HEK293 (cell line): ENCODE measurements around the gene EPB41L2.

Experiments
- CTCF ChIA-PET: fragments of 350-600 bp; formaldehyde crosslinking; extraction: SDS; loops from one replicate; lab custom pipeline; 2021; ENCODE audit warnings: antibody characterized with exemption; lab: Yijun Ruan, JAX
- POLR2A ChIA-PET: fragments of 300-600 bp; formaldehyde crosslinking; extraction: SDS; loops from one replicate; lab custom pipeline; 2020; ENCODE audit warnings: antibody characterized with exemption, inconsistent platforms; lab: Yijun Ruan, JAX
- H3K27ac ChIP-seq: fragments of 200-500 bp; sonication (Bioruptor generic); 2 replicates; pipeline ENCODE4 v1.5.1; 2014; ENCODE audit warnings: low read depth, low read length, control low read depth, inconsistent platforms; ENCODE audit errors: extremely low read depth
- H3K36me3 ChIP-seq, 2 experiments: fragments of 200-500 bp in 1 of 2; sonication (Bioruptor generic) in 1 of 2; 1 replicate in 1 of 2; 2 replicates in 1 of 2; pipeline ENCODE4 v1.5.1; 2014 to 2017; ENCODE audit warnings: inconsistent platforms in 2 of 2, low read length in 2 of 2; ENCODE audit not compliant: control insufficient read depth in 2 of 2, insufficient read depth in 1 of 2
- H3K4me1 ChIP-seq: fragments of 200-500 bp; sonication (Bioruptor generic); 2 replicates; pipeline ENCODE4 v1.5.1; 2014; ENCODE audit warnings: mild to moderate bottlenecking, low read length, inconsistent platforms; ENCODE audit not compliant: control insufficient read depth, insufficient read depth
- H3K4me3 ChIP-seq: 2 replicates; pipeline ENCODE4 v1.5.1; 2011; ENCODE audit warnings: low read depth, mild to moderate bottlenecking, control low read depth, low read length, moderate library complexity
- H3K9me3 ChIP-seq: fragments of 200-500 bp; sonication (Bioruptor generic); 2 replicates; pipeline ENCODE4 v1.5.1; 2014; ENCODE audit warnings: low read depth, low read length, inconsistent platforms; ENCODE audit not compliant: control insufficient read depth, insufficient read depth
- KLF1 ChIP-seq: fragments of 450-650 bp; formaldehyde crosslinking; IDR thresholded peaks from 2 replicates; pipeline ENCODE4 v1.5.1; 2016; ENCODE audit warnings: missing biosample characterization, missing genetic modification characterization
- KLF10 ChIP-seq: fragments of 450-650 bp; IDR thresholded peaks from 2 replicates; pipeline ENCODE4 v1.5.1; 2018; ENCODE audit warnings: missing biosample characterization, mild to moderate bottlenecking, missing genetic modification characterization
- SP2 ChIP-seq: fragments of 450-650 bp; formaldehyde crosslinking; IDR thresholded peaks from 2 replicates; pipeline ENCODE4 v1.5.1; 2016; ENCODE audit warnings: missing biosample characterization, missing genetic modification characterization
- YY2 ChIP-seq: fragments of 450-650 bp; formaldehyde crosslinking; IDR thresholded peaks from 2 replicates; pipeline ENCODE4 v1.5.1; 2016; ENCODE audit warnings: missing biosample characterization, missing genetic modification characterization
- ZBTB1 ChIP-seq: fragments of 450-650 bp; formaldehyde crosslinking; IDR thresholded peaks from 2 replicates; pipeline ENCODE4 v1.5.1; 2016; ENCODE audit warnings: missing biosample characterization, missing genetic modification characterization
- ZBTB11 ChIP-seq: fragments of 450-650 bp; formaldehyde crosslinking; conservative IDR thresholded peaks from 2 replicates; pipeline ENCODE4 v1.5.1; 2016; ENCODE audit warnings: low read depth, missing biosample characterization, missing genetic modification characterization
- ZEB2 ChIP-seq: fragments of 450-650 bp; formaldehyde crosslinking; IDR thresholded peaks from 2 replicates; pipeline ENCODE4 v1.5.1; 2016; ENCODE audit warnings: missing biosample characterization, missing genetic modification characterization
- ZFP69B ChIP-seq: fragments of 450-650 bp; formaldehyde crosslinking; IDR thresholded peaks from 2 replicates; pipeline ENCODE4 v1.5.1; 2016; ENCODE audit warnings: missing biosample characterization, missing genetic modification characterization
- ZIC2 ChIP-seq: fragments of 450-650 bp; formaldehyde crosslinking; IDR thresholded peaks from 2 replicates; pipeline ENCODE4 v1.5.1; 2016; ENCODE audit warnings: missing biosample characterization, missing genetic modification characterization
- ZNF112 ChIP-seq: fragments of 450-650 bp; formaldehyde crosslinking; IDR thresholded peaks from 2 replicates; pipeline ENCODE4 v1.5.0; 2017; ENCODE audit warnings: missing biosample characterization, missing genetic modification characterization
- ZNF26 ChIP-seq: fragments of 450-650 bp; formaldehyde crosslinking; IDR thresholded peaks from 2 replicates; pipeline ENCODE4 v1.5.1; 2016; ENCODE audit warnings: missing biosample characterization, missing genetic modification characterization
- ZNF292 ChIP-seq: fragments of 450-650 bp; formaldehyde crosslinking; IDR thresholded peaks from 2 replicates; pipeline ENCODE4 v1.5.1; 2016; ENCODE audit warnings: low read depth, missing biosample characterization, missing genetic modification characterization, borderline replicate concordance
- ZNF350 ChIP-seq: fragments of 450-650 bp; formaldehyde crosslinking; IDR thresholded peaks from 2 replicates; pipeline ENCODE4 v1.5.0; 2017; ENCODE audit warnings: missing biosample characterization, mild to moderate bottlenecking, missing genetic modification characterization
- ZNF354C ChIP-seq: fragments of 450-650 bp; formaldehyde crosslinking; IDR thresholded peaks from 2 replicates; pipeline ENCODE4 v1.5.1; 2016; ENCODE audit warnings: missing biosample characterization, missing genetic modification characterization, low read depth, borderline replicate concordance
- ZNF423 ChIP-seq: fragments of 450-650 bp; formaldehyde crosslinking; IDR thresholded peaks from 2 replicates; pipeline ENCODE4 v1.5.1; 2016; ENCODE audit warnings: missing biosample characterization, missing genetic modification characterization
- ZNF513 ChIP-seq: fragments of 450-650 bp; IDR thresholded peaks from 2 replicates; pipeline ENCODE4 v1.5.1; 2018; ENCODE audit warnings: missing biosample characterization, missing genetic modification characterization
- ZNF548 ChIP-seq: fragments of 450-650 bp; formaldehyde crosslinking; IDR thresholded peaks from 2 replicates; pipeline ENCODE4 v1.5.1; 2016; ENCODE audit warnings: missing biosample characterization, missing genetic modification characterization
- ZNF623 ChIP-seq: fragments of 450-650 bp; formaldehyde crosslinking; IDR thresholded peaks from 2 replicates; pipeline ENCODE4 v1.5.1; 2016; ENCODE audit warnings: missing biosample characterization, missing genetic modification characterization
- ZNF629 ChIP-seq: fragments of 450-650 bp; formaldehyde crosslinking; IDR thresholded peaks from 2 replicates; pipeline ENCODE4 v1.5.1; 2017; ENCODE audit warnings: missing biosample characterization, missing genetic modification characterization
- ZNF639 ChIP-seq: fragments of 450-650 bp; formaldehyde crosslinking; IDR thresholded peaks from 2 replicates; pipeline ENCODE4 v1.5.1; 2016; ENCODE audit warnings: missing biosample characterization, missing genetic modification characterization
- ZNF791 ChIP-seq: fragments of 450-650 bp; formaldehyde crosslinking; IDR thresholded peaks from 2 replicates; pipeline ENCODE4 v1.5.1; 2016; ENCODE audit warnings: missing biosample characterization, missing genetic modification characterization
- ZSCAN16 ChIP-seq: fragments of 450-650 bp; formaldehyde crosslinking; IDR thresholded peaks from 2 replicates; pipeline ENCODE4 v1.5.1; 2016; ENCODE audit warnings: missing biosample characterization, missing genetic modification characterization
- ZXDB ChIP-seq: fragments of 450-650 bp; formaldehyde crosslinking; IDR thresholded peaks from 2 replicates; pipeline ENCODE4 v1.5.1; 2016; ENCODE audit warnings: missing biosample characterization, missing genetic modification characterization
- TF ChIP-seq, protein P1 (sequence below): fragments of 450-650 bp; formaldehyde crosslinking; IDR thresholded peaks from 2 replicates; pipeline ENCODE4 v1.5.1; 2016; ENCODE audit warnings: missing biosample characterization, missing genetic modification characterization
- TF ChIP-seq, protein P2 (sequence below): fragments of 450-650 bp; formaldehyde crosslinking; IDR thresholded peaks from 2 replicates; pipeline ENCODE4 v1.5.1; 2016; ENCODE audit warnings: missing biosample characterization, missing genetic modification characterization

EPB41L2 gene

DNA sequence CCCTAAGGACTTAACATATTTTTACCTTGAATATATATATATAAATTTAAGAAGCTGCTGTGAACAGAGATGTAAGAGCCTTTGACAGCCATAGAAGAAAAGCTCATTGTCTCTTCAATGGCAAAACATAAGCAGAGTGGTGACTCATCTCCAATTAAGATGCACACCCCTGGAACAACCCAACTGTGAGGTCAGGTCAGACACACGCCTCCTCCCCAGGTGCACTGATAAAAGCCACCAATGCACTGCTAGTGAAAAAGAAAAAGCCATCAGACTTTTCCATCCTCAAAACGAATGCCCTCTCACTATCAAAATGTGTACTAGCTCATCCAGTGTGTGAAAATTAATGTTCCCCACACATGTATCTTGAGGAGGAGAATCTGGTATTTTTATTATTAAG is 135.7 kb downstream of the EPB41L2 start (continued):
- TF ChIP-seq ZNF350: no peak
- peak; percentile 80 for TF ChIP-seq KLF10 (tag by site-specific recombination)
- TF ChIP-seq ZNF629: peak; percentile 52
- TF ChIP-seq ZIC2 (tag by site-specific recombination): peak; percentile 82
- no peak for TF ChIP-seq ZNF354C (tag by site-specific recombination)
- TF ChIP-seq ZNF623 (tag by site-specific recombination): no peak
- TF ChIP-seq ZNF791 (tag by site-specific recombination): no peak
- TF ChIP-seq ZNF639 (tag by site-specific recombination): no peak
- TF ChIP-seq ZFP69B: no peak
- TF ChIP-seq ZNF112: no peak
- no peak for TF ChIP-seq ZNF26 (tag by site-specific recombination)
- TF ChIP-seq ZNF513 (tag by site-specific recombination): no peak
- TF ChIP-seq ZBTB1 (tag by site-specific recombination): no peak
- peak; percentile 42 for TF ChIP-seq ZXDB
- TF ChIP-seq KLF1 (tag by site-specific recombination): peak; percentile 34; the same call in 1 of the 2 replicates

GRCh38 chr6:130923350-130923749 is 139.7 kb downstream of the EPB41L2 start:
- peaks cover 6% of the 10 kb centered on the region for H3K4me1 ChIP-seq
- H3K9me3 ChIP-seq: no peaks in the 10 kb centered on the region
- TF ChIP-seq KLF1 (tag by site-specific recombination): no peak
- no peak for TF ChIP-seq ZBTB11 (tag by site-specific recombination)
- no peak for TF ChIP-seq ZNF292 (tag by site-specific recombination)
- TF ChIP-seq, protein P1, sequence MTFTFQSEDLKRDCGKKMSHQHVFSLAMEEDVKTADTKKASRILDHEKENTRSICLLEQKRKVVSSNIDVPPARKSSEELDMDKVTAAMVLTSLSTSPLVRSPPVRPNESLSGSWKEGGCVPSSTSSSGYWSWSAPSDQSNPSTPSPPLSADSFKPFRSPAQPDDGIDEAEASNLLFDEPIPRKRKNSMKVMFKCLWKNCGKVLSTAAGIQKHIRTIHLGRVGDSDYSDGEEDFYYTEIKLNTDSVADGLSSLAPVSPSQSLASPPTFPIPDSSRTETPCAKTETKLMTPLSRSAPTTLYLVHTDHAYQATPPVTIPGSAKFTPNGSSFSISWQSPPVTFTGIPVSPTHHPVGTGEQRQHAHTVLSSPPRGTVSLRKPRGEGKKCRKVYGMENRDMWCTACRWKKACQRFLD: no peak
- TF ChIP-seq ZNF548: no peak
- TF ChIP-seq ZSCAN16 (tag by site-specific recombination): no peak
- no peak for TF ChIP-seq YY2 (tag by site-specific recombination)
- TF ChIP-seq ZNF423: no peak
- no peak for TF ChIP-seq ZEB2 (tag by site-specific recombination)
- TF ChIP-seq, protein P2, sequence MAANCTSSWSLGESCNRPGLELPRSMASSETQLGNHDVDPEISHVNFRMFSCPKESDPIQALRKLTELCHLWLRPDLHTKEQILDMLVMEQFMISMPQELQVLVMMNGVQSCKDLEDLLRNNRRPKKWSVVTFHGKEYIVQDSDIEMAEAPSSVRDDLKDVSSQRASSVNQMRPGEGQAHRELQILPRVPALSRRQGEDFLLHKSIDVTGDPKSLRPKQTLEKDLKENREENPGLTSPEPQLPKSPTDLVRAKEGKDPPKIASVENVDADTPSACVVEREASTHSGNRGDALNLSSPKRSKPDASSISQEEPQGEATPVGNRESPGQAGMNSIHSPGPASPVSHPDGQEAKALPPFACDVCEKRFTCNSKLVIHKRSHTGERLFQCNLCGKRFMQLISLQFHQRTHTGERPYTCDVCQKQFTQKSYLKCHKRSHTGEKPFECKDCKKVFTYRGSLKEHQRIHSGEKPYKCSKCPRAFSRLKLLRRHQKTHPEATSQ: no peak
- no peak for TF ChIP-seq SP2 (tag by site-specific recombination)
- peaks cover 0 to 5% of the 10 kb centered on the region in 2 experiments; a peak in 1 of 3 replicates for H3K36me3 ChIP-seq
- ChIA-PET CTCF (interaction anchor here (1.0 kb wide), 1 partner anchor 193 kb away, joined by 6 read pairs; no protein-coding TSS in a partner anchor), POLR2A (no interaction called here)
- H3K4me3 ChIP-seq: no peak overlapping the region
- no peak overlapping the region for H3K27ac ChIP-seq
